ENCODE data around the gene PODXL2. TPM values are rescaled to one million over a fixed set of nuclear protein-coding genes. Genes with fewer than 3 reads are reported as not detected.

Gene PODXL2
- polyA plus RNA-seq, 1 donor (not counting 4 experiments of a cell fraction or from before 2014, with no cell fraction given) = 1.6 TPM

DNA sequence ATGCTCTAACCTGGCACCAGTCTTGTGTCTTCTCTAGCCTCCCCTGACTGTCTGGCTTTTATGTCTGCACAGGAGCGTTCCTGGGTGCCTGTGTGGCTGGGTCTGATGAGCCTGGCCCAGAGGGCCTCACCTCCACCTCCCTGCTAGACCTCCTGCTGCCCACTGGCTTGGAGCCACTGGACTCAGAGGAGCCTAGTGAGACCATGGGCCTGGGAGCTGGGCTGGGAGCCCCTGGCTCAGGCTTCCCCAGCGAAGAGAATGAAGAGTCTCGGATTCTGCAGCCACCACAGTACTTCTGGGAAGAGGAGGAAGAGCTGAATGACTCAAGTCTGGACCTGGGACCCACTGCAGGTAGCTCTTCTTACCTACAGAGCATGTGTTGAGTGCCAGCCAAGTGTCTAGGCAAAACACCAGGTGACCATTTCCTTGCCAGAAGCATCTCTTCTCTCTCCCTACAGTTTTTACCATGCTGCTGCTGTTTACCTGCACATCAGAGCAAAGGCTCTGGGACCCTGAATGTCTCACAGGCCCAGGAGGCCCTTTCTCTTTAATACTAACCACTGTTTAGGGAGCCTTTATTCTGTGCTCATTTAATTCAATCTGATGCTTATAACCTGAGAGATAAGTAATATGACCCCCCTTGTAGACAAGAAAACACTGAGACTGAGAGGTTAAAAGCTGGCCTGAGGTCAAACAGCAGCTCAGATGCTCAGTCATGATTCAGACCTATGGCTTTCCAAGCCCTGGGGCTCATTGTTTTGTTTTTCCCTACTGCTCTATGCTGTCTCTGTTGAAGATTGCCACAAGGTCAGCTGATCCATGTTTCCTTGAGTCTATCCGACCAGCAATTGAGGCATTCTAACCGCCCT, 10.4 kb downstream of the PODXL2 start:
- DNase-seq (ENCODE audit: low read depth, low spot score) = no peak
- dilution Hi-C loops (cut with MboI; ENCODE audit: extremely low pct_ligation_motif_present, low sequenced_read_pairs) = no loop called here

DNA sequence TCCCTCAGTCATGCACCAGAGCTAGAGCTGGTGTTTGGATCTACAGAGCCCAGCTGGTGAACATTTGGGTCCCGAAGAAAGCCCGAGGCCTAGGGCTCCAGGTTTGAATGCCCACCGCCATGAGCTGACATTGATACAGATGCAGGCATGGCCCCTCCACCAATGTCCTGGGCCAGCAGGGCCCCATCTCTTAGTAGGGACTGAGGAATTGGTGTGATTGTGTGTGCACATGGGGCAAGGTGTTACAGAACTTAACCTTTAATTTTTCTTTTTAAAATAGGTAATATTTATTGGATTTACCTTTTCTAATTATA, 11.0 kb downstream of the PODXL2 start:
- TF ChIP-seq EZH2 (IDR thresholded peaks at IDR 0.05; ENCODE audit: low read length) = no peak
- TF ChIP-seq, protein P1, sequence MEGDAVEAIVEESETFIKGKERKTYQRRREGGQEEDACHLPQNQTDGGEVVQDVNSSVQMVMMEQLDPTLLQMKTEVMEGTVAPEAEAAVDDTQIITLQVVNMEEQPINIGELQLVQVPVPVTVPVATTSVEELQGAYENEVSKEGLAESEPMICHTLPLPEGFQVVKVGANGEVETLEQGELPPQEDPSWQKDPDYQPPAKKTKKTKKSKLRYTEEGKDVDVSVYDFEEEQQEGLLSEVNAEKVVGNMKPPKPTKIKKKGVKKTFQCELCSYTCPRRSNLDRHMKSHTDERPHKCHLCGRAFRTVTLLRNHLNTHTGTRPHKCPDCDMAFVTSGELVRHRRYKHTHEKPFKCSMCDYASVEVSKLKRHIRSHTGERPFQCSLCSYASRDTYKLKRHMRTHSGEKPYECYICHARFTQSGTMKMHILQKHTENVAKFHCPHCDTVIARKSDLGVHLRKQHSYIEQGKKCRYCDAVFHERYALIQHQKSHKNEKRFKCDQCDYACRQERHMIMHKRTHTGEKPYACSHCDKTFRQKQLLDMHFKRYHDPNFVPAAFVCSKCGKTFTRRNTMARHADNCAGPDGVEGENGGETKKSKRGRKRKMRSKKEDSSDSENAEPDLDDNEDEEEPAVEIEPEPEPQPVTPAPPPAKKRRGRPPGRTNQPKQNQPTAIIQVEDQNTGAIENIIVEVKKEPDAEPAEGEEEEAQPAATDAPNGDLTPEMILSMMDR (optimal IDR thresholded peaks at IDR 0.05 in 1 of 3, IDR thresholded peaks at IDR 0.05 in 1 of 3, conservative IDR thresholded peaks at IDR 0.05 in 1 of 3; ENCODE audit: extremely low read depth in 1 of 3, insufficient read depth in 2 of 3, low read length in 3 of 3) = no peak
- no peak overlapping the region for H3K4me2 ChIP-seq (ENCODE audit: control insufficient read depth, extremely low read depth, insufficient read depth, low read depth, low read length)
- H3K27me3 ChIP-seq (ENCODE audit: control insufficient read depth, extremely low read depth, insufficient read depth, low read length) = no peaks in the 10 kb centered on the region
- no peak overlapping the region for H3K9ac ChIP-seq (ENCODE audit: control insufficient read depth, extremely low read depth, insufficient read depth, low read length)
- no peak overlapping the region for H3K4me3 ChIP-seq (ENCODE audit: control insufficient read depth in 2 of 3, extremely low read depth in 1 of 3, insufficient read depth in 2 of 3, low read depth in 1 of 3, low read length in 3 of 3)
- no peaks in the 10 kb centered on the region for H3K9me1 ChIP-seq (ENCODE audit: control insufficient read depth, extremely low read depth, insufficient read depth, low read length)
- FAIRE-seq (no peak), DNase-seq (ENCODE audit: low read depth, low spot score) (no peak)
- H2AFZ ChIP-seq (ENCODE audit: control insufficient read depth, low read length) = no peak overlapping the region
- H3K79me2 ChIP-seq (ENCODE audit: control insufficient read depth, insufficient read depth, low read length) = no peaks in the 10 kb centered on the region
- H3K27ac ChIP-seq (ENCODE audit: control insufficient read depth, insufficient read depth, low read length) = no peak overlapping the region
- no peaks in the 10 kb centered on the region for H3K9me3 ChIP-seq (ENCODE audit: control insufficient read depth, low read depth, low read length)
- H4K20me1 ChIP-seq (ENCODE audit: control insufficient read depth, extremely low read depth, insufficient read depth, low read length) = no peaks in the 10 kb centered on the region
- peaks cover 7% of the 10 kb centered on the region for H3K4me1 ChIP-seq (ENCODE audit: control insufficient read depth, extremely low read depth, insufficient read depth, low read length)
- dilution Hi-C loops (cut with MboI; ENCODE audit: extremely low pct_ligation_motif_present, low sequenced_read_pairs) = no loop called here
- no peaks in the 10 kb centered on the region for H3K36me3 ChIP-seq (ENCODE audit: control insufficient read depth in 2 of 2, extremely low read depth in 1 of 2, insufficient read depth in 2 of 2, low read length in 2 of 2)

More for the DNA sequence above, 10.4 kb downstream of the PODXL2 start:
- no peaks in the 10 kb centered on the region for H3K36me3 ChIP-seq (ENCODE audit: control insufficient read depth in 2 of 2, extremely low read depth in 1 of 2, insufficient read depth in 2 of 2, low read length in 2 of 2)
- H3K9me3 ChIP-seq (ENCODE audit: control insufficient read depth, low read depth, low read length) = no peaks in the 10 kb centered on the region
- H3K9me1 ChIP-seq (ENCODE audit: control insufficient read depth, extremely low read depth, insufficient read depth, low read length) = no peaks in the 10 kb centered on the region
- H3K9ac ChIP-seq (ENCODE audit: control insufficient read depth, extremely low read depth, insufficient read depth, low read length) = no peak overlapping the region
- FAIRE-seq = no peak
- no peak overlapping the region for H3K4me3 ChIP-seq (ENCODE audit: control insufficient read depth in 2 of 3, extremely low read depth in 1 of 3, insufficient read depth in 2 of 3, low read depth in 1 of 3, low read length in 3 of 3)
- H2AFZ ChIP-seq (ENCODE audit: control insufficient read depth, low read length) = no peak overlapping the region
- H3K79me2 ChIP-seq (ENCODE audit: control insufficient read depth, insufficient read depth, low read length) = no peaks in the 10 kb centered on the region
- H3K4me2 ChIP-seq (ENCODE audit: control insufficient read depth, extremely low read depth, insufficient read depth, low read depth, low read length) = no peak overlapping the region
- peaks cover 7% of the 10 kb centered on the region for H3K4me1 ChIP-seq (ENCODE audit: control insufficient read depth, extremely low read depth, insufficient read depth, low read length)
- TF ChIP-seq, protein P1 (optimal IDR thresholded peaks at IDR 0.05 in 1 of 3, IDR thresholded peaks at IDR 0.05 in 1 of 3, conservative IDR thresholded peaks at IDR 0.05 in 1 of 3; ENCODE audit: extremely low read depth in 1 of 3, insufficient read depth in 2 of 3, low read length in 3 of 3) = no peak
- TF ChIP-seq EZH2 (IDR thresholded peaks at IDR 0.05; ENCODE audit: low read length) = no peak
- no peak overlapping the region for H3K27ac ChIP-seq (ENCODE audit: control insufficient read depth, insufficient read depth, low read length)
- no peaks in the 10 kb centered on the region for H4K20me1 ChIP-seq (ENCODE audit: control insufficient read depth, extremely low read depth, insufficient read depth, low read length)
- no peaks in the 10 kb centered on the region for H3K27me3 ChIP-seq (ENCODE audit: control insufficient read depth, extremely low read depth, insufficient read depth, low read length)

All from keratinocyte (primary cell).